GM23338 (cell line): ENCODE data around the gene TTLL5.

Experiments used
- CREB1 ChIP-seq: fragments of 250-450 bp; sonication (Bioruptor Pico); IDR thresholded peaks from 2 replicates; pipeline ENCODE4 v1.5.0; 2020; ENCODE audit warnings: low read depth, mild to moderate bottlenecking, moderate library complexity
- CTCF ChIP-seq, 2 experiments: fragments of 200-600 bp in 1 of 2; sonication (generic) in 1 of 2; conservative IDR thresholded peaks; 2 replicates each; pipeline versions ENCODE4 v1.5.1 to v1.6.1; 2016 to 2017; ENCODE audit warnings: antibody characterized with exemption in 2 of 2, low read depth in 2 of 2, mild to moderate bottlenecking in 2 of 2, moderate library complexity in 1 of 2
- EZH2 ChIP-seq: fragments of 200-600 bp; sonication (generic); IDR thresholded peaks from one replicate; pipeline ENCODE4 v1.8.0; 2017; ENCODE audit warnings: antibody characterized with exemption, mild to moderate bottlenecking, low read depth; ENCODE audit not compliant: unreplicated experiment
- EZH2phosphoT487 ChIP-seq: fragments of 200-600 bp; sonication (generic); IDR thresholded peaks from one replicate; pipeline ENCODE4 v1.8.1; 2018; ENCODE audit warnings: antibody characterized with exemption; ENCODE audit not compliant: unreplicated experiment
- NANOG ChIP-seq: IDR thresholded peaks from 2 replicates; pipeline ENCODE4 v1.6.1; 2016; ENCODE audit warnings: antibody characterized with exemption, borderline replicate concordance
- POLR2AphosphoS5 ChIP-seq: IDR thresholded peaks from 2 replicates; pipeline ENCODE4 v1.6.1; 2016; ENCODE audit warnings: antibody characterized with exemption, low read depth
- REST ChIP-seq: IDR thresholded peaks from one replicate; pipeline ENCODE4 v1.6.1; 2018; ENCODE audit warnings: antibody characterized with exemption; ENCODE audit not compliant: unreplicated experiment
- STAT1 ChIP-seq: IDR thresholded peaks from one replicate; pipeline ENCODE4 v1.6.1; 2016; ENCODE audit warnings: antibody characterized with exemption; ENCODE audit not compliant: unreplicated experiment
- ZNF114 ChIP-seq: fragments of 250-450 bp; sonication (Bioruptor Pico); IDR thresholded peaks from 2 replicates; pipeline ENCODE4 v1.5.0; 2020; ENCODE audit warnings: mild to moderate bottlenecking, moderate library complexity

- TF ChIP-seq CTCF (conservative IDR thresholded peaks at IDR 0.05; ENCODE audit: low read depth in 2 of 2) (no peak), POLR2AphosphoS5 (no peak), REST (no peak), STAT1 (no peak), ZNF114 (no peak), EZH2 (no peak), EZH2phosphoT487 (no peak), CREB1 (CRISPR knock-in tag) (no peak), NANOG (no peak)
Measured at GRCh38 chr14:75969126-75969525, 308.1 kb downstream of the TTLL5 start.
